HG03060 (cell line): ENCODE measurements around the gene DDA1.
"Not testable (repeated sequence)": the region's sequence is repeated elsewhere in the genome, so short reads cannot be mapped to it uniquely, and the experiment has no call there.

ENCODE experiments used
- ATAC-seq: cut with Tn5 transposase; IDR thresholded peaks from one replicate; pipeline ENCODE4 v1.9.1; 2021; ENCODE audit warnings: low read depth, moderate number of reproducible peaks; ENCODE audit not compliant: unreplicated experiment

DDA1 gene

GRCh38 chr19:17286263-17286662 lies 23.1 kb upstream of the DDA1 start:
- ATAC-seq, result no peak

GRCh38 chr19:17286752-17287151 lies 22.6 kb upstream of the DDA1 start:
- ATAC-seq, result no peak

- ATAC-seq, result no peak
These were observed 19.9 kb upstream of the DDA1 start for GRCh38 chr19:17289489-17289888.

GRCh38 chr19:17292301-17293074 lies 16.9 kb upstream of the DDA1 start:
- no peak for ATAC-seq

GRCh38 chr19:17293605-17294004 lies 15.8 kb upstream of the DDA1 start:
- ATAC-seq, result no peak

- ATAC-seq, result no peak
These were observed 15.1 kb upstream of the DDA1 start for GRCh38 chr19:17294051-17294891.

GRCh38 chr19:17295551-17295950 lies 13.8 kb upstream of the DDA1 start:
- not testable (repeated sequence) for ATAC-seq

GRCh38 chr19:17296273-17296672 lies 13.1 kb upstream of the DDA1 start:
- ATAC-seq, result no peak

GRCh38 chr19:17296976-17297375 lies 12.4 kb upstream of the DDA1 start:
- ATAC-seq, result no peak

- ATAC-seq, result no peak
These were observed 8.3 kb upstream of the DDA1 start for GRCh38 chr19:17300992-17301619.

GRCh38 chr19:17302391-17303166 lies 6.8 kb upstream of the DDA1 start:
- no peak for ATAC-seq

GRCh38 chr19:17303167-17303939 lies 6.0 kb upstream of the DDA1 start, which contains the start of gene ABHD8:
Gene ABHD8 (minus strand): TSS chr19:17303425. CDS start chr19:17301616, 1,809 bp downstream.
- no peak for ATAC-seq

GRCh38 chr19:17303940-17304267 lies 5.5 kb upstream of the DDA1 start:
- no peak for ATAC-seq

GRCh38 chr19:17304386-17305215 lies 4.8 kb upstream of the DDA1 start:
- no peak for ATAC-seq

- no peak for ATAC-seq
These were observed 4.2 kb upstream of the DDA1 start for GRCh38 chr19:17305216-17305516.

GRCh38 chr19:17305517-17306284 lies 3.7 kb upstream of the DDA1 start, which contains the start of gene MRPL34:
Gene MRPL34 (plus strand): TSS chr19:17305872. CDS start chr19:17305893, 21 bp downstream.
- ATAC-seq, result peak; percentile 83

- no peak for ATAC-seq
These were observed 3.1 kb upstream of the DDA1 start for GRCh38 chr19:17306285-17306714.

GRCh38 chr19:17307876-17308377 lies 1.4 kb upstream of the DDA1 start:
- no peak for ATAC-seq
